NCI-H2227 (cell line): Measurements from ENCODE around the gene PSMC5.
"Not testable (repeated sequence)": the region's sequence is repeated elsewhere in the genome, so short reads cannot be mapped to it uniquely, and the experiment has no call there.

Source experiments
- DNase-seq: peaks from one replicate; lab custom pipeline; 2025; ENCODE audit not compliant: unreplicated experiment; lab: John Stamatoyannopoulos, UW

The PSMC5 gene

DNA sequence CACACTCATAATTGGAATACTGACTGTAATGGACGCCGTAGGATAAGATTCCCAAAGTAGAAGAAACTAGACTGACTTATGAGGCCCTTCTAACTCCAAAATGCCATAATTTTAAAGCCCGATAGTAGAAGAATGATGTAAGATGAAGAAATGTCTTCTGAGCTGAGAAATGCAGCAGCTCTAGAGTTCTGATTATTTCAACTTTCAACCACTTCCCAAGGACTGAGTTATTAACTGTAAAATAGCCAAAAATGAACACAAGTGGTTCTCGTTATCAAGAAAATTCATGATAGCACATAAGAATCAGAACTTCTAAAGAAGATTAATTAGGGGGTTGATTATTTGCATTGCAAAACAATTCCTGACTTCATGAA, 43.0 kb downstream of the PSMC5 start:
- not testable (repeated sequence) for DNase-seq

- not testable (repeated sequence) for DNase-seq
Observed at GRCh38 chr17:63871646-63872365, 44.6 kb downstream of the PSMC5 start.

- DNase-seq, result not testable (repeated sequence)
Observed at GRCh38 chr17:63873577-63873976, 46.3 kb downstream of the PSMC5 start, which contains the start of gene CSH2. CSH2 (minus strand) TSS chr17:63873677; CDS start chr17:63873614, 63 bp downstream.

GRCh38 chr17:63874061-63874626, 46.9 kb downstream of the PSMC5 start:
- not testable (repeated sequence) for DNase-seq

DNA sequence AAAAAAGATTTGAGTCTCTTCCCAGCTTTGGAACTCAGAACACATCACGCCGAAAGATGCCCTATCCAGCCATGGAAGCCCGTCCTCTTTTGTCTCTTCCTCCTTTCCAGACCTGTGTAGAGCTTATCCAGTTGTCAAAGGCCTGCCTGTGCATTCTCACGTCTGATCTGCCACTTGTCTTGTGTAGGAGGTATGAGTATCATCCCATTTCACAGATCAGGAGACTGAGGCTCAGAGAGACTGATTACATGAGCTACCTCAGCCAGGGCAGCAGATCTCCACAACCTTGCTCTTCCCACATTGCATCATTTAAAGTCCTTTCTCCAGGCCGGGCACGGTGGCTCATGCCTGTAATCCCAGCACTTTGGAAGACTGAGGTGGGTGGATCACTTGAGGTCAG, 47.5 kb downstream of the PSMC5 start:
- DNase-seq, result not testable (repeated sequence)

DNA sequence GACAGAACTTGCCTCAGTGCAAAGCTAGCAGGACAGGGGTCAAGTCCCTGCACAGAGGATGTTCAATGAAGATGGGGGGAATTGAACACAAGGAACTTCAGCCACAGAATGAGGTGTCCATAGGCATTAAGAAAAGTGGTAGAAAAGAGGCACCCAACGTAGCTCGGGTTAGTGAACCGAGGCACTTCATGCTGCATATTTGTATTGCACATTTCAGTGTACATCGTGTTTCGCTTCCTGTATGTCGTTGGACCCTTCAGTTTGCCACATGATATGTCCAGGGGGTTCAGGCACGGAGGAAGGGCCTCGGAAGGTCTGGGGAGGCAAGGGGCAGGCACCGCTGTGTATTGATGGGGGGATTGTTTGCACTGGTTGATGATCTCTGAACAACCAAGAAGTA, 51.2 kb downstream of the PSMC5 start:
- DNase-seq, result not testable (repeated sequence)

DNA sequence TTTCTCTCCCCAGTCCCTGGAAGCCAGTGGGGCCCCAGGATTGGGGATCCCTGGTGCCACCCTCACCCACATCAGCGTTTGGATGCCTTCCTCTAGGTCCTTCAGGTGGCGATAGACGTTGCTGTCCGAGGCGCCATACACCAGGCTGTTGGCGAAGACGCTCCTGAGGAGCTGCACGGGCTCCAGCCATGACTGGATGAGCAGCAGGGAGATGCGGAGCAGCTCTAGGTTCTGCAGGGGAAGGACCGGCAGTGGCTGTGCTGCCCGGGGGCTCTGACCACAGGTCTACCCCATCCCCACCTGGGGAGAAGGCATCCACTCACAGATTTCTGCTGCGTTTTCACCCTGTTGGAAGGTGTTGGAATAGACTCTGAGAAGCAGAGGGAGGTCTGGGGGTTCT, 53.5 kb downstream of the PSMC5 start:
- no peak for DNase-seq

- not testable (repeated sequence) for DNase-seq
Observed at GRCh38 chr17:63881337-63881736, 54.1 kb downstream of the PSMC5 start.
